GM18499 (cell line): Measurements from ENCODE around the gene ARID4B.
"Not testable (repeated sequence)": the region's sequence is repeated elsewhere in the genome, so short reads cannot be mapped to it uniquely, and the experiment has no call there.

Experiments
- ATAC-seq: cut with Tn5 transposase; IDR thresholded peaks from one replicate; pipeline ENCODE4 v1.9.1; 2021; ENCODE audit warnings: moderate number of reproducible peaks; ENCODE audit not compliant: insufficient read depth, unreplicated experiment

Gene ARID4B

DNA sequence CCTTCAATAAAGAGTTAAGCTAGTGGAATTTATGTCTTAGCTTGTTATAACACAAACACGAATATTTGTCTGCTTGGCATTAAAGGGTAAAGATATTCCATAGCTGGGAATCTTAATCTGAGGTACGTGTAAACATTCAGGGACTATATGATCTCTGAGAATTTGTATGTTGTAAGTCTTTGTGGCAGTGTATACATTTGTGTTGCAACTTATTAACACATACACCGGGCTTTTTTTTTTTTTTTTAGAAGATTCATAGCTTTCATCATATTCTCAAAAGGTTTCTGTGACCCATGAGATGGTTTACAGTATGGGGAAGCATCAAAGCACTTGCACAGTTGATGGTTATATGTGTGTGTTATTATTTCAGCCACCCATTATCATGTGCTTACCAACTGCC lies 3.4 kb upstream of the ARID4B start:
- ATAC-seq = no peak

DNA sequence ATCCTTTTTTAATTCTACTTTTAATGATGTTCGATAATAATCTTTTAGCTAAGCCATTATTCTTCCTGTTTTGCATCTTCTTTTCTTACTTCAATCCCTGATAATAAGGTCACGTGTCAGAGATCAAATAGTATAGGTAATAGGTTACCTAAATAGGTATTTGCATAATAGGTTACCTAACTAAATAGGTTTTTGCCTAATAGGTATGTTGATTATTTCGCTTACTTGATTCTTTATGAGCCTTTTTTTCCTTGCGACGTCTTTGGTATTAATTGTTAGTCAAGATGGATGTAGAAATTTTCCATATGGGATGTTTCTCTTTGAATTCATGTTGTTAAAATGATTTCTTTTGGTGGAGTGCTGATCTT lies 2.9 kb upstream of the ARID4B start:
- no peak for ATAC-seq

GRCh38 chr1:235329139-235329902 lies 1.3 kb upstream of the ARID4B start:
- ATAC-seq = peak; percentile 17

- peak; percentile 52 for ATAC-seq
Observed at GRCh38 chr1:235328271-235329138, 526 bp upstream of the ARID4B start, which contains the start of gene GGPS1. Gene GGPS1, plus strand, starts transcription at chr1:235328570. Its CDS starts 6,695 bp downstream, at chr1:235335265.

DNA sequence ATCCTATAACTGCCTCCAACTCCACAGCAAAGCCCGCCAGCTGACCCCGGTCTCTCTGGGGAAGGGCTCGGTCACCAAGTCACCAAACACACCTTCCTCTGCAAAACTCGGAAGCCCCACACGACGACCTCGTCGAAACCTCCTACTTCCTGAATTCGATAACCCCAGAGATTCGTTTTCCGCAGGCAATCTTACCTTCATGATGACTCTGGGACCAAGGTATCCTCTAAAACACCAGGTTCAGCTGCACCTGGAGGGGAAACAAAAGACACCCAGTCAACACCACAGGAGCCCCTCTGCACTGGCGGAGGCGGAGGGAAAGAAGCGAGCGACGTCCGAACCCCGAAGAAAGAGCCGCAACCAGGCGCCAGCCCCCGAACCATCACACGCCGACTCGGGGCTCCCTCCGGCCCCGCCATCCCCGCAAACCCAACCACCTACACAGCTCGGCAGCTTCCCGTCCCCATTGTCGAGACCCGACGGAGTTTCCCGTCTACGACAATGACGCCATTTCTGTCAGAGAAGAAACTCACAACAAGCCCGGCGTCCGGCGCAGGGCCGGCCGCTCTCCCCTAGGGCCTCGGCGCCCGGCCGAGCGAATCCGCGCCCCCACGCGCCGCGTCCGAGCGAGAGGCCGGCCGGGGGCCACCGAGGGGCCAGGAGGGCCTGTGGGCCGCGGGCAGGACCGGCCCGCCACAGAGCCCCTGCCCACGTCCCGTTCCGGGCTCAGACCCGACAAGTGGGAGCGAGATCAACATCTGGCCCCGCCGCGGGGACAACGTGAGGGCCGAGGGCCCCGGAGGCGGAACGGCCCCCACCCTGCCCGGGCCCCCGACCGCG lies 1.0 kb downstream of the ARID4B start:
- ATAC-seq = no peak

DNA sequence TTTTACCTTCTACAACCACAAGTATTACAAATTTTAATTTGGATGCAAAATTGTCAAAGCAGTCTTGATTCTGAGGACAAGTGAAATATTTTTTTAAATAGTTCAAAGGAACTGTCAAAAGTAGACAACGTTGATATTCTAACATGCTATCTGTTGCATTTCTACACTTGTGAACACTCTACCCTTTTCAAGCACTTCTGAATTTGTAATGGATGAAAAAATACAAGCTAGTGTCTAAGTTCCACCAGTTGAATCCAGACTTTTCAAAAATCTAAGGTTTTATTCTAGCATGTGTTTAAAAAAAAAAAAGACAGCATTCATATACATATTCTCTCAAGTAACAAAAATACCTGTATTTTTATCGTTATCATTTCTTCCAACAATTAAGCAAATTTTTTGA lies 2.1 kb downstream of the ARID4B start:
- no peak for ATAC-seq

DNA sequence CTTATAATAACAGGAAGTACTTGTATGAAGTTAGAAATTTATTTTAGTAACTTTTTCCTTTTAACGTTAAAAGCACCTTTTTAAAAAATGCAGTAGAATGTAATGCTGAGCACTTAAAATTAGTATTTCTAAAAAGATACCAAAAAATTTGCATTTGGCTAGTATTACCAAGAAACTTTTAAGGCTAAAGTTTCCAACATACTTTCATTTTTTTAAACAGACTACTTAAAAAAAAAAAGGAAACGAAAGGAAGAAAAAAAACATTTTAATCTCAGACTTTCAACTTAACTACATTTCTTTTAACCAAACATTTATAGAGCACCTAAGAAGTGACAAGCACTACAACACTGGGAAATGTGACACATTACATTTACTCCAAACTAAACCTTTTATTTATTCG lies 2.8 kb downstream of the ARID4B start:
- no peak for ATAC-seq

- no peak for ATAC-seq
Observed at GRCh38 chr1:235324296-235324695, 3.7 kb downstream of the ARID4B start.

DNA sequence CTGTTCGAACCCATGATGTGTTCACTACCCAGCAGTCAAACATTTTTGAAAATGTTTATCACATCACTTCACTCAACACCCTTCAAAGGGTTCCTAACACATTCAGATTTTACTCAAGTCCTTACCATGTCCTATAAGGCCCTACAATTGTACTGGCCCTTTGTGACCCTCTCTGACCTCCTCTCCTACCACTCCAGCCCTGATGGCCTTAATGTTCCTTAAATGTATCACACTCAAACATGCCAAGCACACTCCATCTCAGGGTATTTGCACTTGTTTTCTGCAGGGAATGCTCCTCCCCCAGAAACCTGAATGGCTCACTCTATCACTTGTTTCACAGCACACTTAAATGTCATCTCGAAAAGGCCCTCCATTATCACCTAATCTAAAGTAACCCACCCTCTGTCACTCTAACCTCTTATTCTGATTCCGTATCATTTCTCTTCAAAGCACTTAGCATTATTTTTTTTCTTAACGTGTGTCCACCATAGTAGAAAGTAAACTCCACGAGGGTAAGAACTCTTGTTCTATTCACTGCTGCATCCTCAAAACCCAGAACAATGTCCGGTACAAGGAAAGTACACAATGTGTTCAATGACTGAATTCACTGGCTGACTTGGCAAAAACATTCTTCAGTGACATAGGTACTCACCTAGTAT lies 7.3 kb downstream of the ARID4B start:
- ATAC-seq = no peak

GRCh38 chr1:235319255-235319654 lies 8.7 kb downstream of the ARID4B start:
- ATAC-seq = no peak

- no peak for ATAC-seq
Observed at GRCh38 chr1:235317168-235317567, 10.8 kb downstream of the ARID4B start.

DNA sequence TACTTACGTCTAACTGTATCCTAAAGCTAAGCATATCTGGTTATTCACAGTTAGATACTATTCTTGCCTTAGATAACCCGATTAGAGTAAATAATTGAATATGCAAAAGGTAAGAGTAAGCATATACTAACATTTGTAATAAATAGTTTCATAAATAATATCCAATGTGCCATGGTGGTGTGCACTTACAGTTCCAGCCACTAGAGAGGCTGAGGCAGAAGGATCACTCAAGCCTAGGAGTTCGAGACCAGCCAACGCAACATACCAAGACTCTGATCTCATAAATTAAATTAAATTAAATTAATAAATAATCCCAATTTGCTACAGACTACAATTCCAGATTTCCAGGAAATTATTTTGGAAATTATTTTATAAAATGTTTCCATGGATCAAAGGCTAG lies 12.2 kb downstream of the ARID4B start:
- no peak for ATAC-seq

DNA sequence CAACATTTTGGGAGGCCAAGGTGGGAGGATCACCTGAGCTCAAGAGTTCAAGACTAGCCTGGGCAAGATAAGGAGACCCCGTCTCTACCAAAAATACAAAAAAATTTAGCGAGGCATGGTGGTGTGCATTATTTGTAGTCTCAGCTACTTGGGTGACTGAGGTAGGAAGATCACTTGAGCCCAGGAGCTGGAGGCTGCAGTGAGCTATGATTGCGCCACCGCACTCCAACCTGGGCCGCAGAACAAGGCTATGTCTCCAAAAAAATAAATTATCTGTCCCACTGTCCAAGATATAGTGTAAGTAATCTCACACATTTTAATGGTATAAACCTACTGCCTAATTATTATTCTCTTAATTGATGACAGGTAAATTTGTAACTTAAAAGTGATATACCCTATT lies 12.8 kb downstream of the ARID4B start:
- no peak for ATAC-seq

DNA sequence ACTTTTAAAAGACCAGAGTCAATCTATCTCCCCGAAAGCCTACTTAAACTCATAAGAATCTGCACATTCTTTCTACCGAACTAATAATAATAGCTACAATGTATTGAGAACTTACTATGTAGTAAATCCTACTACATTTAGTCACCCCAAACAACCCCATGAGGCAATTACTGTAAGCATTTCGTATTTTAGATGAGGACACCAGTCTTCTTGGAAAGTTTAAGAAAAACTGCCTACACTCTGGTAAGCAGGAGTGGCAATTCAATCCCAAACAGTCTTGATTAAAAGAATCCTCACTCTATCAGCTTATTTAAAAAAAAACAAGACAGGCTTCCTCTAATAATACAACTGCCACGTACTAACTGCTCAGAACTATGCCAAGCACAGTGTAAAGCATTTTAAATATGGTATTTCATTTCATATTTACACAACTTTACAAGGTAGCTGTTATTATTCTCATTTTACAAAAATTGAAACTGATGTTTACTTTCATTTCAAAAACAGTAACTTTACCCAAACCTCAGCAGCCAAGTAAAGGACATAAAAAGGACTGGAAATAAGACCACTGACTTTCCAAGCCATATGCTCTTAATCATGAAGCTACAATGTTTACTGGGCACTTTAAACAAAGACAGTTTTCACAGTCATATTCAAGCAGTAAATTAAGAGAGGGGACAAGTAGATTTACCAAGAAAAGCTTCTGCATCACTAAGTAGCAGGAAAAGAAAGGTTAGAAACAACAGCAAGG lies 13.9 kb downstream of the ARID4B start:
- ATAC-seq = no peak

DNA sequence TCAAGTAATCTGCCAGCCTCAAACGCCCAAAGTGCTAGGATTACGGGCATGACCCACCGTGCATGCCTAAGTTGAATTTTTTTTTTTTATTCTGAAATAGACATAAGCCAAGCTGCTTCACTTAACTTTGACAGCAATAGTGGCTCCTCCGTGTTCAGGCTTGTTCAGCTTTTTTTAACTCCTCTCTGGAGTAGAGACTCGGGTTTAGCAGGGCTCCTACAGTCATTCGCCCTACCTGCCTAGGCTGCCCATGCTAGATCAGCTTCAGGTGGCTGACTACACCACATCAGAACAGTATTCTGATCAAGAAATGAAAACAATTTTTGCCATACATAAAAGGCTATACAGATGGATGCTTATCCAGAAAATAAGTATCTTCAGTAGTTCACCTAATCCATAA lies 14.7 kb downstream of the ARID4B start:
- no peak for ATAC-seq

DNA sequence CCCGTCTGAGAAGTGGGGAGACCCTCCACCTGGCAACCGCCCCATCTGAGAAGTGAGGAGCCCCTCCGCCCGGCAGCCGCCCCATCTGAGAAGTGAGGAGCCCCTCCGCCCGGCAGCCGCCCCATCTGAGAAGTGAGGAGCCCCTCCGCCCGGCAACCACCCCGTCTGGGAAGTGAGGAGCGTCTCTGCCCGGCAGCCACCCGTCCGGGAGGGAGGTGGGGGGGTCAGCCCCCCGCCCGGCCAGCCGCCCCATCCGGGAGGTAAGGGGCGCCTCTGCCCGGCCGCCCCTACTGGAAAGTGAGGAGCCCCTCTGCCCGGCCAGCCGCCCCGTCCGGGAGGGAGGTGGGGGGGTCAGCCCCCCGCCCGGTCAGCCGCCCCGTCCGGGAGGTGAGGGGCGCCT lies 18.8 kb downstream of the ARID4B start:
- ATAC-seq = not testable (repeated sequence)

DNA sequence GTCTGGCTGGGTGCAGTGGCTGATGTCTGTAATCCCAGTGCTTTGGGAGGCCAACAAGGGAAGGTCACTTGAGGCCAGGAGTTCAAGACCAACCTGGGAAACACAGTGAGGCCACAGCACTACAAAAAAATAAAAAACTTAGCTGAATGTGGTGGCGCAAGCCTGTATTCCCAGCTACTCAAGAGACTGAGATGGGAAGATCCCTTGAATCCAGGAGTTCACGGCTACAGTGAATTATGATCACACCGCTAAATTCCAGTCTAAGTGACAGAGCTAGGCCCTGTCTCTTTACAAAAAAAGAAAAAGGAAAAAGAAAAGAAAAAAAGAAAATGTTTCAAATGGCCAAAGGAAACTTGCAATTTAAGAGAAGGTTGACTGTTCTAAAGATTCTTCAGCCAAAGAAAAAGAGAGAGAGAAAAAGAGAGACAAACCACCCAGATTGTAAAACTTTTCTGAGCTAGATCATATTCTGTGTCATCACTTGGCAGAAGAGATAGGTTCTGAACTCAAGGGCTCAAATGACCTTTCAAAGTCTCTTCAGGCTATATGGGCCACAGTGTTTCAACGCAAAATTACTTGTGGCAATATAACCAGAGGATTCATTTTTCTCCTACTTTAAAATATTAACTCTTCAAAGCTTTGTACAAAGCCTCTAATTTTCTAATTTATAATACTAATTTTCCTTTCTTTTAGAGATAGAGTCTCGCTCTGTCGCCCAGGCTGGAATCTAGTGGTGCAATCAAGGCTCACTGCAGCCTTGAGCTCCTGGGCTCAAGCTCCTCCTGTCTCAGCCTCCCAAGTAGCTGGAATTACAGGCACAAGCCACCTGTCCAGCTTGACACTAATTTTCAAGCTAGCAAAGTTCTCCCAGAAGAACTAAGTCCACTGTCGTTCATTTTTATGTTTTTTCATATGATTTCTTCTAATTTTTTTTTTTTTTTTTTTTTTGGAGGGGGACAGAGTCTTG lies 20.5 kb downstream of the ARID4B start:
- ATAC-seq = no peak
